Erythroblast (primary cell): Measurements from ENCODE around the gene NFIA.

ENCODE experiments used
- DNase-seq, 2 experiments: peaks; one replicate each; lab custom pipeline; 2025; lab: John Stamatoyannopoulos, UW
- GATA1 ChIP-seq: IDR thresholded peaks from 2 replicates; pipeline ENCODE4 v1.6.1; 2011; ENCODE audit warnings: low read depth, mild to moderate bottlenecking, control low read depth, low read length, moderate library complexity
- POLR2A ChIP-seq: IDR thresholded peaks from 2 replicates; pipeline ENCODE4 v1.6.1; 2011; ENCODE audit warnings: mild to moderate bottlenecking, low read length

NFIA gene

DNA sequence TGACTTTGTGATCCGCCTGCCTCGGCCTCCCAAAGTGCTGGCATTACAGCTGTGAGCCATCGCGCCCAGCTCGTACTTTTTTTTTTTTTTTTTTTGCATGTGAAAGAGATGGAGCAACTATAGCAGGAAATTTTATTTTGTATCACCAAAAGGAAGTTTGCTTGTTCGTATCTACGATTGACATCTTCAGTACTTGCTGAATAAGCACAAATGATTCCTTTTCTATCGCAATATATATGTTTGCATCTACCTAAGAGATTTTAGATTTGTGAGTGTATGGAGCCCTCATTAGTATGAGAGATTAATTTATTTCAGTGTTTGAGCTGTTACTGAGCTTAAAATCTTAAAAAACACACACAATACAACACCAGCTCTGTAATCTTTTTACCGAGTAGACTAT, 143.1 kb downstream of the NFIA start:
- no peak for DNase-seq
- TF ChIP-seq GATA1 (no peak), POLR2A (no peak)

DNA sequence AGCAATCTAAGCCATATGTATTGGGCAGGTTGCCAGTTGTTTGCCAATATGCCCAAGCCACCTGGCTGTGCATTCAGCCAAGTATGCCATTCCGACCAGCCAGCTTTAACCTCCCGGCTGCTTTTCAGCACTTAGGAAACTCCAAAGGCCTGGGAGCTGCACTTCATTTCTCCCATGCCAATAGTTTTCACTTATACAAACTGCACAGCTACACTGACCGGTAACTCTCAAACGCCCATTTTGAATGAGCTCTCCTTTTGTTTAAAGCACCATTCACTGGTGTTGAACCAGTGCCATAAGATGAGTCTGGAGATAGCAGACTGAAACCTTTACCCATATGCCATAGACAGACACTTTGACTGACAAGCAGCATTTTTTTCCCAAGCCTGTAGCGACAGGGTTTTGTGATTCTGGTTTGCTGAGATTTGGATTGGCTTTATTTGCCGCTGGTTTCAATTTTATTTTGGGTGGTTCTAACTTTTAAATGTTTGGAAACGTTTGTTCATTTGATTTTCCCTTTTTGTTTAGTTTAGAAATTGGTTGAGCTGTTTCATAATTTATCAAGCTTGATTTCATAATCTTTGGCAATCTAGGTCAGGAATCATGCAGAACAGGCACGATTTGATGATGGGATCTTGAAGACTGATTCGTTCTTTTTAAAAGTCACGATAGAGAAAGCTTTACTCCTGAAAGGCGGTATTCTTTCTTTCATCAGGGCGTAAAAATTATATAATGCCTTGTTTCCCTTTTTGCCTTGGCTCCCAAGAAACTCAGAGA, 144.6 kb downstream of the NFIA start:
- TF ChIP-seq POLR2A (no peak), GATA1 (no peak)
- DNase-seq, result peak in 1 of 2 experiments; percentile 46

DNA sequence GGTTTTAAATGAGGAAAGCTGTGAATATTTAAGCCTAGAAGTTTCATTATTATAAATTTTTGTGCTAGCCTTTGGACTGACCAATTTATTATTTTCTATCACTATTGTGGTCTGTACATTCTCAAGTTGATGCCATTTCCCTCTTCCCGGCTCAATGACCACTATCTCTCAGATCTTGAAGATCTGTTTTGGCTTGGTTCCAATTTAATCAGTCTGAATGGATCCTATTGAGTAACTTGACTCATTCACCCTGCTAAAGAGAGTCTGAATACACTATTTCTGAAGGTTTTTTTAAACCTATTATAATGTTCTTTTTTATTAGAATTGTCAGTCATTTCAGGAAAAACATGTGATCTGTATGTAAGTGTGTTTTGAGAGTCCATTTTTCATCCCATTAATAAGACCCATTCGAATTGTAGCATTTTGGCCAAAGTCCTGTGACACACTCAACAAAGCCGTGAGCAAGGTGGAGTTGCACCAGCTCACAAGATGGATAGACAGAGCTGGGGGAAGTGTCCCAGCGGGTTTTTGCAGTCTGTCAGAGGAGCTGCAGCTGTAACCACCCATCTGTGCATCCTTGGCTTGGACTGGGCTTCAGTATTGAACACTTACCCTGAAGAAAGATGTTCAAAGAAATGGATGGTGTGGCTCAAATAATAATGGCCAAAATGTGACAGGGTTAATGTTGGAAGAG, 145.6 kb downstream of the NFIA start:
- TF ChIP-seq POLR2A, result no peak
- TF ChIP-seq GATA1, result no peak
- DNase-seq, result peak in 1 of 2 experiments; percentile 46

DNA sequence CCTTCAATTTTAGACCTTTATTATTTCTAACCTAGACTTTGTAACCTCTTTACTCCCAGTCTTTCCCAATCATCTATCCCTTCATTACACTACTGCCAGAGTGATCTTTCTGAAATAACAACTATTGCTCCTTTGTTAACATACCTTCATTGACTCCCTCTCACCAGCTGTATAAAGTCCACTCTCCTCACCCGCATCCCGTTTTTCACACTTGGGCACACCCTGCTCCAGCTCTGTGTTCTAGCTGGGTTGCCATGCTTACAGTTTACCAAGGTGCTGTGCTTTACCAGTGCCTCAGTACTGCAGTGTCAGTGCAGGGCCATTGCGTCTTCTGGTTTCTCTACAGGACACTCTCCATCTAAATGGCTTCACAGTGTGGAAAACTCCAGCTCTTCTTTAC, 148.2 kb downstream of the NFIA start:
- DNase-seq, result no peak

DNA sequence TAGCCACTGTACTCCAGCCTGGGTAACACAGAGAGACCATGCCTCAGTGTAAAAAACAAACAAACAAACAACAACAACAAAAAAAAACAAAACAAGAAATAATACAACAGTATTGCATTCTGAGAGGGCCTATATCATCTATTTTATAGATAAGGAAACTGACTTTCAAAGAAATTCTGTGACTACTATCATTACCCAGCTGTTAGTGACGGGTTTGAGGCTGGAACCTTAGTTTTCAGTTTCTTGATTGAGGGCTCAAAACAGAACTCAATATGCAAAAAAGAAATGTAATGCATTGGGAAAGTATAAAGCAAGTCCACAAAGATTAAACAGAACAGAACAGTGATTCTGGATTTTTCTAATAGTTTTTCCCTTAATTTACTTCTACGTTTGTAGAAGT, 149.4 kb downstream of the NFIA start:
- TF ChIP-seq POLR2A, result no peak
- no peak for TF ChIP-seq GATA1
- DNase-seq, result peak; percentile 40 to 53

More for the DNA sequence above, 148.2 kb downstream of the NFIA start:
- TF ChIP-seq POLR2A, result no peak
- no peak for TF ChIP-seq GATA1

DNA sequence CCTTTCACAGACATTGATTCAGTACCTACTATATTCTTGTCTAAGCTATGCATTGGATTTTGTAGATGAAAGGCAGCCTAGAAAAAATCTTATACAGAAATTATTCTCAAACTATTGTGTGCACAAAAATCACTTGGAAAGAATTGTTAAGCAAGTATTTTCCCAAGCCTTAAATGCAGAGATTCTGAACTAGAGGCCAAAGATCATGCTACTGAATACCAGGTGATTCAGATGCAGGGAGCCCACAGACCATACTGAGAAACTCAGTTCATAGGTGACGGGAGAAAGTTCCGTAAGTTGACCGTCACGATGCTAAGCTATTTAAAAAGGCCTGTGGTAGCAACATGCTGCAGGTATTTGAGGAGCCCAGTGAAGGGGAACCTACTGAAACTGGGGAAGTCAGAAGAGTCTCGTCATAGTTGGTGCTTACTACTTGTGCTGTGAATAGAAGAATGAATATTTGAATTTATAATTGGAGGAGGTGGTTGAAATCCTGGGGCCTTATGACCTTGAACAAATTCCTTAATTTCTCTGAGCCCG, 150.8 kb downstream of the NFIA start:
- DNase-seq, result no peak
- no peak for TF ChIP-seq GATA1
- TF ChIP-seq POLR2A, result no peak

DNA sequence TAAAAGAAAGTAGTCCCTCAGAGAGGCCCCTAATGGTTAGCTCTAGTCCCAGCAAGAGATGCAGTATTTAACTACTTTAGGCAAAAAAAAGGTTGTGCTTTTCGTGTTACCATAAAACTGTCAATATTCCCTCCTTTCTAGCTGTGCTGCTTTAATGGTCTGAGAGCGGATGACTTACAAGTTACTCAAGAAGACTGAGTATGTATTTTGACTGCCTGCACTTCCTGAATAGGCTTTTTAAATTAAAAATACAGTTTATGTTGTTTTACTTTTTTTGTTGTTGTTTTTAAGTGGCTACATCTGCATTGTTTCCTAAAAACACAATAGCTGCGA, 152.2 kb downstream of the NFIA start:
- TF ChIP-seq POLR2A, result no peak
- TF ChIP-seq GATA1, result no peak
- DNase-seq, result no peak

DNA sequence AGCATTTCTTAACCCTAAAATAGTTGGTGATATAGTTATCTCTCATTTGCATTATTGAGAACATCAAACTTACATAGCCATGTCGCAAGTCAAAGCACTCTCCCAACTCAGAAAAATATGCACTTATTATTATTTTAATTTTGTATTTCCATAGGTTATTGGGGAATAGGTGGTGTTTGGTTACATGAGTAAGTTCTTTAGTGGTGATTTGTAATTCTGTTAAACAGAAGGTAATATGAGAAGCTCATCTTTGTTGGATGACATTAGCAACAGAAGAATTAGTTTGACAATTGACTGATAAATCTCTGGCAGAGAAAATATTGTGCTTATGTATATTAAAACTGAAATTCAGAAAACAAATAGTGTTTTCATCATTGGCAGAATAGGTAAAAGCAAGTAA, 154.8 kb downstream of the NFIA start:
- no peak for DNase-seq
- TF ChIP-seq POLR2A (no peak), GATA1 (no peak)

DNA sequence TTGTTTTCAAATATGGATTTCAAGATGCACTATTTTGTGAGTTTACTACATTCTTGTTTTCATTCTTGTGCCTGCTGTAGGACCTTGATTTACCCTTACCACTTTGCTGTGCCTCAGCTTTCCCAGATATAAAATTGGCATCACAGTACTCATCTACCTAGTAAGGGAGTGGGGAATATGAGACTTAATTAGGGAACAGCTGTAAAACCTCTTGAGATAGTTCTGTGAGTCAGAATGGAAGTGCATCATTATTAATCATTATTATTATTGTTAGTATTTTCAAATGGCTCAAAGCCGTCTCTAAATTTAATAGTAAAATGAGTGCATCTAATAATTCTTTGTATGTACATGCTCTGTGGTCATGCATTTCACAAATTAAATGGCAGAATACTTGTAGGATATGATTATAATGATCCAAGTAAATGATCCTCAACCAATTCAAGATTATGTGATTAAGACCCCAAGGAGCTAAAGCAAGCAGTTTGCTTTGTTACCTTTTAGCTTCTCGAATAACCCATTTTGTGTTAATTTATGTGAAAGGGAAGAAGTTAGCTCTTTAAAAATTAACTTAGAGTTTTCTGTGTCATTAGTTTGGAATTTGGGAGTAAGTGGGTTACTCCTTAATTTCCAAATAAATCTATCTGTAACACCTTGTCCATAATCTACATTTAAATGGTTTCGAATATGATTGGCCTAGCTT, 155.4 kb downstream of the NFIA start:
- TF ChIP-seq POLR2A, result no peak
- no peak for TF ChIP-seq GATA1
- no peak for DNase-seq

DNA sequence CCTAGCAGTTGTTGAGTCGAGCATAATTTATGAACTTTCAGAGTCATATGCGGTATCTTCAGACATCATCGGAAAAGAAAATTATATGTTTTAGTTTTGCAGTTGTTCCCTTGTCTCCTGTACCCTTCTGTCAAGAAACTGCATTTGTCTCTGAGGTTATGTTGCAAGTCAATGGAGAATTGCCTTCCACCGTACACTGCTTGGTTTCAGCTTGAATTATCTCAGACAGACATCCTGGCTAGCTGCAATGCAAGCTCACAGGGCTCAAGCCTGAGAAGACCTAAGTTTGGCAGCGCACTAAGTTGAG, 156.0 kb downstream of the NFIA start:
- peak; percentile 48 to 53 for DNase-seq
- TF ChIP-seq POLR2A, result no peak
- no peak for TF ChIP-seq GATA1

DNA sequence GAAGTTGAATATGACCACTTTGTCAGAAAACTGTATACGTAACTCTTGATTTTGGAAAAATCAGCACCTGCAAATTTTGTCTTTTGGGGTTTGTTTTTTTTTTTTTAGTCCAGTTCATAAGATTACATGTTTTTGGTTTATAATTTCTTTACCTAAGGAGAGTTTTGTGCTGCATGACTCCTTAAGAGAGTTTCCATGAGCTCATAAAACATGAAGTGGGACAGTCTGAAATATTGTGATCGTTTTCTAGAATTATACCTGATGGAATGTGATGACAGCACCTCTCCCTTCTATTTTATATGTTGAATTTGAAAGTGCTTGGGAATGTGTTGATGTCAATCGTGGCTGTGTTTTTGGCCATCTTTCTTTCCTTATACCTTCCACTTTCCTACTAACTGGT, 158.5 kb downstream of the NFIA start:
- no peak for DNase-seq

DNA sequence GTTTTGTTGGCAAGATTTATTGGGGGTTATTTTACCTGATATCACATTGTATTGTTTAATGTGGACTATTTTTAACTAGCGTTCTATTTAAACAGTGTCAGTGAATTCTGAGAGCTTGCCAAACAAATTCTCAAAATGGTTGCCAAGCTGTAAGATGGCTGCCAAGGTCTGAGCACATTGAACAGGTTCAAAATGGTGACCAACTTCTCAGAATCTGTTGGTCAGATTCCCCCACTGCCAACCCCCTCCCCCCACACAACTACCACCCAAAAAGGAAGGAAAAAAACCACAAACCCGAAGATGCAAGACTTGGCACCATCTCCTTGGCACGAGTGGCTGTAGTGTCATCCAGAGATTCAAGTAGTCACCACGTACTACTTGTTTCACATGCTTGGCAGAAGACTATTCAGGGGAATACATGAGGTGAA, 159.1 kb downstream of the NFIA start:
- DNase-seq, result no peak
- no peak for TF ChIP-seq GATA1
- no peak for TF ChIP-seq POLR2A

More for the DNA sequence above, 158.5 kb downstream of the NFIA start:
- no peak for TF ChIP-seq POLR2A
- no peak for TF ChIP-seq GATA1

DNA sequence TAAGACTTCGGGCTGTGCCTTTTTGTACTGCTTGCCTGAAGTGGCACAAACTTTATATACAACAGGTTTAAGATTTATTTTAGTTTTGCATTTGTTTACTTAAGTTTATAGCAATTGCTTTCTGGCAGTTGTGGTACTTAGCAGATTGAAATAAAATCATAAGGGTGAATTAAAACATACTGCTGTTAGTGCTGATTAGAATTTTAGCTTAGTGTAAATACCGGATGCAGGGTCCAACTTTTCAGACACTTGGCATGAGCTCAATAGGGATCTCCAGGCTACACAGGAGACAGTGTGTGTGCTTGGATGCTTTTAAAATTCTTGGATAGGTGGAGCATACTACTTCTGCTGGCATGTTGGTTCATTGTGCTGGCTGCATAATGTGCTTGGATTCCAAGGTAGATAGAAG, 159.6 kb downstream of the NFIA start:
- no peak for DNase-seq
- TF ChIP-seq GATA1 (no peak), POLR2A (no peak)

DNA sequence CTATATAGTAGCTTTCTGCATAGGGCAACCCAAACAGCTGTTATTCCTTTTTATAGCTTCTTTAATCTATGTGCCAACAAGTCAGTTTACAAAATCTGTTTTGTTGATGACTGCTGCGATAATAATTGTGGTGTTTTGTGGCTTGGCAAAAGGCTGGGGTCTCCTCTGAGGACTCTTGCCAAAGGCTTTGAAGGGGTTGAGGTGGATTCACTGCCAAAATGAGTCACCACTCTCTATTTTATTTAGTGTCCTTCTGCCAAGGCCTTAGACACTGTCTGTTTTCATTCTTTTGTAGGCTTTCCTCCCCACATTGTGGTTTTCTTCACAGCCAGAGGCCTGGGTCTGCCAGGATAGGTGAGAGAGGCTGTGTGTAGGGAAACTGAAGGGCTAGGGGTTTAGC, 161.8 kb downstream of the NFIA start:
- no peak for TF ChIP-seq GATA1

More for the DNA sequence above, 161.8 kb downstream of the NFIA start:
- no peak for DNase-seq
